Caco-2 (cell line): ENCODE results near the gene WDR82. TPM values are rescaled to one million over a fixed set of nuclear protein-coding genes. Genes with fewer than 3 reads are reported as not detected.

Source experiments
- BruUV-seq: library from RNA; stranded (reverse); fragments of 400-500 nt; replicated peaks from 2 replicates; lab custom pipeline; 2021; lab: Mats Ljungman, UMichigan
- CTCF ChIA-PET: fragments of 300-600 bp; sonication (Branson Sonifier 250); formaldehyde crosslinking; loops from one replicate; lab custom pipeline; 2022; ENCODE audit warnings: antibody characterized with exemption; lab: Charles Lee
- POLR2A ChIA-PET: fragments of 300-600 bp; sonication (Branson Sonifier 250); formaldehyde crosslinking; loops from one replicate; lab custom pipeline; 2022; ENCODE audit warnings: antibody characterized with exemption; lab: Charles Lee
- DNase-seq, 2 experiments: peaks; one replicate each; pipeline versions ENCODE4 v3.0.0 to v3.0.0-alpha.2; 2020 to 2022
- H3K27me3 ChIP-seq: replicated peaks from 2 replicates; pipeline ENCODE4 v1.6.0; 2011; ENCODE audit warnings: low read length; ENCODE audit not compliant: control insufficient read depth, insufficient read depth
- H3K36me3 ChIP-seq: 2 replicates; pipeline ENCODE4 v1.5.1; 2011; ENCODE audit warnings: low read length; ENCODE audit not compliant: control insufficient read depth, insufficient read depth
- H3K4me1 ChIP-seq: fragments of 250-450 bp; sonication (Bioruptor Pico); 2 replicates; pipeline ENCODE4 v1.5.1; 2020; ENCODE audit warnings: mild to moderate bottlenecking
- H3K4me3 ChIP-seq: 2 replicates; pipeline ENCODE4 v1.5.1; 2011; ENCODE audit warnings: low read depth, mild to moderate bottlenecking, control low read depth, low read length
- H3K9me3 ChIP-seq: fragments of 250-450 bp; sonication (Bioruptor Pico); 2 replicates; pipeline ENCODE4 v1.5.1; 2020; ENCODE audit warnings: mild to moderate bottlenecking, moderate library complexity
- H3K27ac Mint-ChIP-seq: one replicate; pipeline ENCODE4 v1.8.0; 2022; ENCODE audit warnings: mixed read lengths; ENCODE audit not compliant: unreplicated experiment
- H3K27me3 Mint-ChIP-seq: one replicate; pipeline ENCODE4 v1.8.0; 2022; ENCODE audit warnings: mixed read lengths; ENCODE audit not compliant: insufficient read depth, unreplicated experiment
- H3K36me3 Mint-ChIP-seq: one replicate; pipeline ENCODE4 v1.8.0; 2022; ENCODE audit warnings: mild to moderate bottlenecking, mixed read lengths; ENCODE audit not compliant: insufficient read depth, unreplicated experiment
- H3K4me1 Mint-ChIP-seq: one replicate; pipeline ENCODE4 v1.8.0; 2022; ENCODE audit warnings: low read depth, mixed read lengths; ENCODE audit not compliant: unreplicated experiment
- H3K4me3 Mint-ChIP-seq: one replicate; pipeline ENCODE4 v1.8.0; 2022; ENCODE audit warnings: mild to moderate bottlenecking, moderate library complexity, mixed read lengths; ENCODE audit not compliant: unreplicated experiment
- H3K9me3 Mint-ChIP-seq: one replicate; pipeline ENCODE4 v1.8.0; 2022; ENCODE audit warnings: mixed read lengths; ENCODE audit not compliant: unreplicated experiment
- CTCF ChIP-seq, 2 experiments: fragments of 200-600 bp in 1 of 2; IDR thresholded peaks; 1 replicate in 1 of 2; 2 replicates in 1 of 2; pipeline versions ENCODE4 v1.5.1 to v1.8.0; 2011 to 2022; ENCODE audit warnings: antibody characterized with exemption in 1 of 2, control low read depth in 1 of 2, inconsistent platforms in 1 of 2, low read depth in 1 of 2, low read length in 1 of 2, mild to moderate bottlenecking in 1 of 2, moderate library complexity in 1 of 2; ENCODE audit not compliant: insufficient read depth in 1 of 2, severe bottlenecking in 1 of 2, unreplicated experiment in 1 of 2
- intact Hi-C: fragments of 100-400 bp; cut with micrococcal nuclease; formaldehyde crosslinking; loops from one replicate; pipeline ENCODE4 v1.10.0; 2022; ENCODE audit not compliant: unreplicated experiment
- total RNA-seq: library from RNA; stranded (reverse); gene quantifications from 2 replicates; pipeline ENCODE4 v1.2.3, GENCODE V29; 2022

WDR82 gene
- total RNA-seq, 1 experiment from 2014 or later, result 67.1 TPM

GRCh38 chr3:52283306-52283705 lies 4.9 kb upstream of the WDR82 start:
- no TSS peak for BruUV-seq
- CTCF ChIA-PET, result no interaction called here
- POLR2A ChIA-PET, result interaction anchor here (0.7 kb wide), 1 partner anchor 88 kb away, joined by 4 read pairs; no protein-coding TSS in a partner anchor
- Histone ChIP-seq H3K27me3 (no peaks in the 10 kb centered on the region), H3K4me3 (no peak overlapping the region), H3K36me3 (no peaks in the 10 kb centered on the region), H3K9me3 (no peaks in the 10 kb centered on the region), H3K4me1 (peaks cover 69% of the 10 kb centered on the region)
- Mint-ChIP-seq H3K9me3 (no peaks in the 10 kb centered on the region), H3K4me3 (peak overlapping the region; percentile 5), H3K27ac (peak overlapping the region; percentile 84), H3K27me3 (no peaks in the 10 kb centered on the region), H3K36me3 (peaks cover 38% of the 10 kb centered on the region), H3K4me1 (peaks cover 11% of the 10 kb centered on the region)
- TF ChIP-seq CTCF (IDR thresholded peaks at IDR 0.05; ENCODE audit: insufficient read depth in 1 of 2, low read depth in 1 of 2, low read length in 1 of 2, severe bottlenecking in 1 of 2, unreplicated experiment in 1 of 2), result no peak
- no peak for DNase-seq
- intact Hi-C loops, result no loop called here

- intact Hi-C loops, result no loop called here
- peak; percentile 59 to 84 for DNase-seq
- peaks cover 67% of the 10 kb centered on the region for H3K4me1 ChIP-seq
- H3K4me3 Mint-ChIP-seq, result peak overlapping the region; percentile 56
- ChIA-PET CTCF (interaction anchor here (0.7 to 1.5 kb wide), 3 partner anchors 9 to 62 kb away, joined by 3 to 5 read pairs (median 3); no protein-coding TSS in a partner anchor), POLR2A (interaction anchor here (0.7 kb wide), 1 partner anchor 37 kb away, joined by 4 read pairs; the partner anchor contains the start of gene PPM1M)
- peaks cover 11% of the 10 kb centered on the region for H3K4me1 Mint-ChIP-seq
- BruUV-seq, result no TSS peak
- H3K9me3 Mint-ChIP-seq, result no peaks in the 10 kb centered on the region
- H3K27ac Mint-ChIP-seq, result peak overlapping the region; percentile 84
- no peak for TF ChIP-seq CTCF (IDR thresholded peaks at IDR 0.05; ENCODE audit: insufficient read depth in 1 of 2, low read depth in 1 of 2, low read length in 1 of 2, severe bottlenecking in 1 of 2, unreplicated experiment in 1 of 2)
- no peaks in the 10 kb centered on the region for H3K27me3 Mint-ChIP-seq
- H3K4me3 ChIP-seq, result no peak overlapping the region
- peaks cover 42% of the 10 kb centered on the region for H3K36me3 Mint-ChIP-seq
- peaks cover 1% of the 10 kb centered on the region; the same call in 1 of the 2 replicates for H3K36me3 ChIP-seq
- H3K9me3 ChIP-seq, result no peaks in the 10 kb centered on the region
- no peaks in the 10 kb centered on the region for H3K27me3 ChIP-seq
These were observed 3.7 kb upstream of the WDR82 start for GRCh38 chr3:52281981-52282801.

GRCh38 chr3:52280050-52280461 lies 1.6 kb upstream of the WDR82 start:
- H3K27me3 ChIP-seq, result no peaks in the 10 kb centered on the region
- intact Hi-C loops, result no loop called here
- BruUV-seq, result no TSS peak
- Mint-ChIP-seq H3K9me3 (no peaks in the 10 kb centered on the region), H3K36me3 (peaks cover 49% of the 10 kb centered on the region), H3K4me1 (peaks cover 14% of the 10 kb centered on the region), H3K27me3 (no peaks in the 10 kb centered on the region), H3K4me3 (no peak overlapping the region), H3K27ac (peak overlapping the region; percentile 32)
- H3K9me3 ChIP-seq, result no peaks in the 10 kb centered on the region
- H3K4me1 ChIP-seq, result peaks cover 59% of the 10 kb centered on the region
- POLR2A ChIA-PET, result no interaction called here
- H3K36me3 ChIP-seq, result peaks cover 3% of the 10 kb centered on the region; the same call in 1 of the 2 replicates
- no peak overlapping the region for H3K4me3 ChIP-seq
- CTCF ChIA-PET, result interaction anchor here (2.5 kb wide), 1 partner anchor 10 kb away, joined by 16 read pairs; no protein-coding TSS in a partner anchor
- no peak for TF ChIP-seq CTCF (IDR thresholded peaks at IDR 0.05; ENCODE audit: insufficient read depth in 1 of 2, low read depth in 1 of 2, low read length in 1 of 2, severe bottlenecking in 1 of 2, unreplicated experiment in 1 of 2)
- no peak for DNase-seq
